Neural cell (in vitro differentiated cells): ENCODE results near the gene PRKCQ.

Source experiments
- CTCF ChIP-seq: fragments of 450-650 bp; IDR thresholded peaks from 2 replicates; pipeline ENCODE4 v1.5.1; 2014; ENCODE audit warnings: antibody characterized with exemption, mild to moderate bottlenecking, moderate library complexity; ENCODE audit not compliant: poor library complexity, severe bottlenecking
- EP300 ChIP-seq: fragments of 450-650 bp; conservative IDR thresholded peaks from 2 replicates; pipeline ENCODE4 v1.6.1; 2014; ENCODE audit warnings: antibody characterized with exemption, mild to moderate bottlenecking, moderate library complexity; ENCODE audit not compliant: poor library complexity, severe bottlenecking
- EZH2 ChIP-seq: fragments of 200-600, 300-800 bp; shearing (Covaris generic), sonication (generic); IDR thresholded peaks from 2 replicates; pipeline ENCODE4 v1.6.1; 2014; ENCODE audit warnings: antibody characterized with exemption, low read length, borderline replicate concordance, mild to moderate bottlenecking; ENCODE audit not compliant: insufficient read depth, poor library complexity, severe bottlenecking
- MXI1 ChIP-seq: fragments of 450-650 bp; conservative IDR thresholded peaks from 2 replicates; pipeline ENCODE4 v1.6.1; 2014; ENCODE audit warnings: antibody characterized with exemption, mild to moderate bottlenecking; ENCODE audit not compliant: poor library complexity, severe bottlenecking
- POLR2AphosphoS5 ChIP-seq: IDR thresholded peaks from 2 replicates; pipeline ENCODE4 v1.6.1; 2012
- REST ChIP-seq: IDR thresholded peaks from 2 replicates; pipeline ENCODE4 v1.6.1; 2012; ENCODE audit warnings: borderline replicate concordance
- TAF1 ChIP-seq: IDR thresholded peaks from 2 replicates; pipeline ENCODE4 v1.6.1; 2012; ENCODE audit warnings: low read depth

DNA sequence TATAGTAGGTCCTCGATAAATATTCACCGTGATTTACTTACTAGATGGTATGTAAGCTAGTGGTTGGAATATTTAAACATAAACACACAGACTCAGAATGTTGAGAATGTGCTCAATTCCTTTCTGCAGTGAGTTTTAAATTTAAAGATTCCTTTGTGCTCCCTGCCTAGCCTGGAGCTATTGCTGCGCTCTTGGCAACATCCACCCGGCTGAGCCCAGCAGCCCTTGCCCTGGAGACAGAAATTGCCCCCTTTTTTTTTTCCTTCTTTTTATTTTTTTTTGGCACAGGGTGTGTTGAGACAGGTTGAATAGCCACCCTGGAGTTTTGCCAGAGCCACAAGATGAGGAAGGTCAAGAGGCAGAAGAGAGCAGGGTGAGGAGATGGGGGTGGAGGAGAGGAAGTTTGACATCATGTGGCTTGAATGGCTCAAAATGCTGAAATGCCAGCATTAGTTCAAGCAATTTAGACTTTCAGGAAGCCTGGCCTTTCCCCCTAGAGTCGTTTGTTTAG lies 180.8 kb downstream of the PRKCQ start:
- TF ChIP-seq CTCF = no peak
- TF ChIP-seq POLR2AphosphoS5 = no peak
- TF ChIP-seq EP300 = no peak
- no peak for TF ChIP-seq REST
- no peak for TF ChIP-seq TAF1
- no peak for TF ChIP-seq EZH2
- TF ChIP-seq MXI1 = no peak
